ENCODE measurements around the gene C1QTNF8. TPM values are rescaled to one million over a fixed set of nuclear protein-coding genes. Genes with fewer than 3 reads are reported as not detected.

The C1QTNF8 gene
- total and polyA plus RNA-seq, 12 donors, result 0.15 TPM; not detected in 11

GRCh38 chr16:1126586-1126985 lies 30.5 kb upstream of the C1QTNF8 start:
- Histone ChIP-seq H3K9me3 (no peaks in the 10 kb centered on the region), H3K27ac (no peak overlapping the region), H3K4me3 (no peak overlapping the region), H3K27me3 (peaks cover 0 to 56% (median 37%) of the 10 kb centered on the region in 7 donors), H3K4me1 (no peaks in the 10 kb centered on the region), H3K36me3 (no peaks in the 10 kb centered on the region)
- DNase-seq (no peak), ATAC-seq (no peak)
- intact Hi-C loops (cut with DNase I), result loop anchor here in 1 of 10 donors (5.0 kb wide), 1 partner anchor 819 kb away; no protein-coding TSS in a partner anchor
- no peak for TF ChIP-seq CTCF (IDR thresholded peaks at IDR 0.05)
- 38 to 40% methylated on average over 7 to 10 of the region's 10 CpGs for WGBS, 2 donors

GRCh38 chr16:1126044-1126443 lies 30.0 kb upstream of the C1QTNF8 start:
- no peak for ATAC-seq

GRCh38 chr16:1125471-1125870 lies 29.4 kb upstream of the C1QTNF8 start:
- TF ChIP-seq CTCF (IDR thresholded peaks at IDR 0.05), result no peak
- DNase-seq (no peak), ATAC-seq (peak in 2 of 8 donors; percentile 26 to 43)
- Histone ChIP-seq H3K4me1 (no peaks in the 10 kb centered on the region), H3K36me3 (no peaks in the 10 kb centered on the region), H3K9me3 (no peaks in the 10 kb centered on the region), H3K27me3 (peaks cover 0 to 64% (median 45%) of the 10 kb centered on the region in 7 donors), H3K4me3 (no peak overlapping the region), H3K27ac (no peak overlapping the region)
- WGBS, 2 donors, result 21 to 32% methylated on average over 18 of the region's 18 CpGs
- intact Hi-C loops (cut with DNase I), result loop anchor here in 1 of 10 donors (5.0 kb wide), 1 partner anchor 818 kb away; no protein-coding TSS in a partner anchor

More at GRCh38 chr16:1126044-1126443, 30.0 kb upstream of the C1QTNF8 start:
- Histone ChIP-seq H3K9me3 (no peaks in the 10 kb centered on the region), H3K27ac (no peak overlapping the region), H3K4me1 (no peaks in the 10 kb centered on the region), H3K4me3 (no peak overlapping the region), H3K27me3 (peaks cover 0 to 58% (median 41%) of the 10 kb centered on the region in 7 donors), H3K36me3 (no peaks in the 10 kb centered on the region)
- TF ChIP-seq CTCF (IDR thresholded peaks at IDR 0.05), result no peak
- intact Hi-C loops (cut with DNase I), result loop anchor here in 1 of 10 donors (5.0 kb wide), 1 partner anchor 819 kb away; no protein-coding TSS in a partner anchor
- 42 to 49% methylated on average over 17 of the region's 17 CpGs for WGBS, 2 donors
- DNase-seq, result no peak

- peaks cover 0 to 70% (median 49%) of the 10 kb centered on the region in 7 donors for H3K27me3 ChIP-seq
- TF ChIP-seq CTCF (IDR thresholded peaks at IDR 0.05), result no peak
- DNase-seq (no peak), ATAC-seq (no peak)
- H3K4me1 ChIP-seq, result no peaks in the 10 kb centered on the region
- intact Hi-C loops (cut with DNase I), result loop anchor here in 1 of 10 donors (5.0 kb wide), 1 partner anchor 817 kb away; no protein-coding TSS in a partner anchor
- H3K27ac ChIP-seq, result no peak overlapping the region
- no peaks in the 10 kb centered on the region for H3K9me3 ChIP-seq
- H3K36me3 ChIP-seq, result no peaks in the 10 kb centered on the region
- no peak overlapping the region for H3K4me3 ChIP-seq
- 79 to 88% methylated on average over 11 of the region's 11 CpGs for WGBS, 2 donors
Measured at GRCh38 chr16:1124795-1125194, 28.8 kb upstream of the C1QTNF8 start.

All from heart right ventricle (tissue), 16 donors.